LNCaP clone FGC (cell line): ENCODE measurements around the gene SV2C.
"Not testable (repeated sequence)": the region's sequence is repeated elsewhere in the genome, so short reads cannot be mapped to it uniquely, and the experiment has no call there.

Source experiments
- DNase-seq: peaks from one replicate; pipeline ENCODE4 v3.0.0-alpha.2; 2011; ENCODE audit warnings: low read depth
- H3K4me3 ChIP-seq: 2 replicates; pipeline ENCODE4 v1.5.1; 2011; ENCODE audit warnings: mild to moderate bottlenecking, low read depth, low read length, control low read depth
- TF ChIP-seq, protein P1 (sequence below): IDR thresholded peaks from 2 replicates; pipeline ENCODE4 v1.5.1; 2012; ENCODE audit warnings: mild to moderate bottlenecking; ENCODE audit not compliant: control insufficient read depth, insufficient read depth; ENCODE audit errors: extremely low read depth

The SV2C gene

DNA sequence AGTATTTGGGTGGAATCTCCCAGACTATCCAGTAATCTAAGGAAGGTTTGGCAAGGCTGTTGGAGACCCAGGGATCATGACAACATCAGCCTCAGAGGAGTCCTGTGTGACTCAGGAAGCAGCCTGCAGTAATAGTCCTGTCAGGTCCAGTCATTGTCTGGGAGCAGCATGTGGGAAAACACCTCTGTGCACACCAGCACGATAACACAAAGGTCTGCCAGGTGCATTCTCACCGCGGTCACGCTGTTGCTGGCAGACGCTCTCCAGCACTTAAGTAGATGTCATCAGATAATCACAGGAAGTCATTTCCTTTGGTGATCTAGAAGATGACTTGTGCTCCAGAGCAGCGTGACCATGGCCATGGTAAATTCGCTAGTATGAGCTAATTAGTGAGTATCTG is 220.7 kb downstream of the SV2C start:
- H3K4me3 ChIP-seq: no peak overlapping the region
- DNase-seq: no peak
- TF ChIP-seq, protein P1, sequence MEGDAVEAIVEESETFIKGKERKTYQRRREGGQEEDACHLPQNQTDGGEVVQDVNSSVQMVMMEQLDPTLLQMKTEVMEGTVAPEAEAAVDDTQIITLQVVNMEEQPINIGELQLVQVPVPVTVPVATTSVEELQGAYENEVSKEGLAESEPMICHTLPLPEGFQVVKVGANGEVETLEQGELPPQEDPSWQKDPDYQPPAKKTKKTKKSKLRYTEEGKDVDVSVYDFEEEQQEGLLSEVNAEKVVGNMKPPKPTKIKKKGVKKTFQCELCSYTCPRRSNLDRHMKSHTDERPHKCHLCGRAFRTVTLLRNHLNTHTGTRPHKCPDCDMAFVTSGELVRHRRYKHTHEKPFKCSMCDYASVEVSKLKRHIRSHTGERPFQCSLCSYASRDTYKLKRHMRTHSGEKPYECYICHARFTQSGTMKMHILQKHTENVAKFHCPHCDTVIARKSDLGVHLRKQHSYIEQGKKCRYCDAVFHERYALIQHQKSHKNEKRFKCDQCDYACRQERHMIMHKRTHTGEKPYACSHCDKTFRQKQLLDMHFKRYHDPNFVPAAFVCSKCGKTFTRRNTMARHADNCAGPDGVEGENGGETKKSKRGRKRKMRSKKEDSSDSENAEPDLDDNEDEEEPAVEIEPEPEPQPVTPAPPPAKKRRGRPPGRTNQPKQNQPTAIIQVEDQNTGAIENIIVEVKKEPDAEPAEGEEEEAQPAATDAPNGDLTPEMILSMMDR: no peak

DNA sequence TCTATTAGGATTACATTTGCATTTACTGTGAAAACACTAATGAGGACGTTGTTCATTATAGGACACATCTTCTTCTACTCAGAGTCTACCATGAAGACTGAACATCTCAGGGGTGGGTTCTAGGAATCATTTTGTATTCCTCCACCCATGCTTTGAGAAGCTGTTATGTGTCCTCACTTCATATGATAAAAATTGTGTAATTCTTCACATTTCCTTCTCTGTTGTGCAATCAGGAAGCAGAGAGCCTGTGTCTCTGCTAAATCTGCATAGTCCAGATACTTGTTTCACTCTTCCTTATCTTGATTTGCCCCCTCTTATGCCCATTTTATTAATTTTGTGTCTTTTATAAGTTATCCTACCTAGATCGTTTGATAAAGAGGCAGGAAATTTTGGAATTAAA is 222.1 kb downstream of the SV2C start:
- no peak for DNase-seq
- H3K4me3 ChIP-seq: no peak overlapping the region
- TF ChIP-seq, protein P1: no peak

DNA sequence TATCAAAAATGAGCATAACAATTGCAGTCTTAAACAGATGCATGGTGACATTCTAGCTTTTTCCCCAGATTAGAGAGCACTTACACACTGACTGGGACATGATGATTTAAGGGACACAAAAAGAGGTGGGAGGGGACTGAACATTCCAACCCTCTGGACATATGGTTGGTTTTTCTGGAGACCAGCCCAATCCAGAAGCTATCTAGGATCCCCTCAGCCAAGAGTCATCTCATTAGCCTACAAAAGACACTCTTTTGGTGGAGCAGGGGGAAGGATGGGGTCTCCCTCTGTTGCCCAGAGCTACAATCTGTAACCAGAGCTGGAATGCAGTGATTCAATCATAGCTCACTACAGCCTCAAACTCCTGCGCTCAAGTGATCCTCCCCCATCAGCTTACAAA is 222.6 kb downstream of the SV2C start:
- TF ChIP-seq, protein P1: no peak
- DNase-seq: no peak
- H3K4me3 ChIP-seq: no peak overlapping the region

DNA sequence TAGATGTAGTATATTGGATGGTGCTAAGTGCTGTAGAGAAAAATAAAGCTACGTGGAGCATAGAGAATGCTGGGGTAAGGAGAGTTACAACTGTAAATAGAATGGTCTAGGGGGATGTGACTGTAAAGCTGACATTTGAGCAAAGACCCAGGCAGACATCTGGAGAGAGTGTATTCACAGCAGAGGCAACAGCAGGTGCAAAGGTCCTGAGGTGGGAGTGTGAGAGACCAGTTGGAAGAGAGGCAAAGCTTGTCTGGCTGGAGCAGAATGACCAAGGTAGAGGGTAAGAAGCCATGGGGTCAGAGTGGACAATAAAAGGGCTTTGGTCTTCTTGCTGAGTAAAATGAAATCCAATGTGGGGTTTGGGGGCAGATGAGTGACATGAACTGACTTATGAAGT is 227.0 kb downstream of the SV2C start:
- H3K4me3 ChIP-seq: no peak overlapping the region
- TF ChIP-seq, protein P1: no peak
- DNase-seq: no peak

DNA sequence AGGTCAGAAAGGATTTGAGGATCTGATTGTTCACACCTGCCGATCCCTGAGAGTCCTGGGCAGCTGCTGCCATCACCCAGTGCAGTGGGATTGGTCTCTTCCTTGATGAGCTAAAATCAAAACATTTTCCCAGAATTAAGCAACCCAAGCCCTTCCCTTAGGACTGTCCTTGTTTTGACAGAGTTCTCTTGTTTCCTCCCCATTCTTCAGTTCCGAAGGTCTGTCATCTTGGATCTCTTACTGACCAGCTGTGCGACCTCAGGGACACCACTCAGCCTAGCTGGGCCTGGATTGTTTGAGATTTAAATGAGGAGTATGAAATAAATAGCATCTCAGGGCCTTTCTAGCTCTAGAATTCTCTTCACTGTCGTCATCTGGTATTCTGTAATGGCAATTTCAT is 229.6 kb downstream of the SV2C start:
- TF ChIP-seq, protein P1: no peak
- H3K4me3 ChIP-seq: no peak overlapping the region
- DNase-seq: no peak

DNA sequence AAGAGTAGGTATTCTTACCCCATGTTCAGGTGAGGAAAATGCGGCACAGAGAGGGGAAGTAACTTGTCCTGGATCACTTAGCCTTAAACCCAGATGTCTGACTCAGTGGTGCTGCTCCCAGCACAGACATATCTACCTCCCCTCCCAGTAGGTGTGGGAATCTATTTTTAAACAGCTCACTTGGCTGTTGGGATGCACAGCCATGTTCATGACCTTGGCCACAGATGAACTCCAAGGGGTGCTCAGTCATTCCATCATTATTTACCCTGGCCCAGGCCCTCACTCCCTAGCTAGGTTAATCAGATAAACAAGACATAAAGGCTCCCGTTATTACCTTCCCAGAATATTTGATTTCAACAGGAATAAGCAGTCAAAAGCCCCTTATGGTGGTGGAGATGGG is 231.5 kb downstream of the SV2C start:
- H3K4me3 ChIP-seq: no peak overlapping the region
- DNase-seq: no peak
- TF ChIP-seq, protein P1: no peak

DNA sequence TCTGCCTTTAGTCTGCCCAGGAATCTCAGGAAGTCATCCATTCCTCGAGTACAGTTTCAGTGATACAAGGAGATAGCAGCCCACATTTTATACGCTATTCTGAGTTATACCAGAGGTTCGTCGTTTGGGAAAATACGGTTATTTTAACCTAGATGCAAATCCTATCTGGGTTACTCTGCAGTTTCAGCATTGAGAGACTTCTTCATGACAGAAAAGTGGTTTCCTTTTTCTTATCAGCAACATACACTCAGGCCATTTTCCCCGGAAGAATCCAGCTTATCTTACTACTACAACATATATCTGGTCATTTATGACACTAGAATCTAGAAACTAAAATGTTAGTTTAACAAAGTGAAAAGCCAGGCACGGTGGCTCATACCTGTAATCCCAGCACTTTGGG is 236.5 kb downstream of the SV2C start:
- no peak for DNase-seq
- TF ChIP-seq, protein P1: no peak
- no peak overlapping the region for H3K4me3 ChIP-seq

DNA sequence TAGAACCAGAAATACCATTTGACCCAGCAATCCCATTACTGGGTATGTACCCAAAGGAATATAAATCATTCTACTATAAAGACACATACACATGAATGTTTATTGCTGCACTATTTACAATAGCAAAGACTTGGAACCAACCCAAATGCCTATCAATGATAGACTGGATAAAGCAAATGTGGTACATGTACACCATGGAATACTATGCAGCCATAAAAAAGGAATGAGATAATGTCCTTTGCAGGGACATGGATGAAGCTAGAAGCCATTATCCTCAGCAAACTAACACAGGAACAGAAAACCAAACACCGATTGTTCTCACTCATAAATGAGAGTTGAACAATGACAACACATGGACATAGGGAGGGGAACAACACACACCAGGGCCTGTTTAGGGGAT is 240.3 kb downstream of the SV2C start:
- not testable (repeated sequence) for H3K4me3 ChIP-seq, DNase-seq
